RWPE2 (cell line): ENCODE measurements around the gene VENTX.

Experiments used
- ATAC-seq: fragments of 200-7000 bp; cut with Tn5 transposase; 3 replicates; pipeline ENCODE4 v1.9.1; 2021; ENCODE audit warnings: low read depth
- DNase-seq: peaks from one replicate; pipeline ENCODE4 v3.0.0-alpha.2; 2020; ENCODE audit warnings: low spot score
- H3K27ac ChIP-seq: fragments of 450-650 bp; 2 replicates; pipeline ENCODE4 v1.5.1; 2017; ENCODE audit warnings: mild to moderate bottlenecking; ENCODE audit not compliant: poor library complexity, severe bottlenecking
- H3K27me3 ChIP-seq: fragments of 250-450 bp; sonication (Bioruptor Pico); 2 replicates; pipeline ENCODE4 v1.5.1; 2021; ENCODE audit warnings: mild to moderate bottlenecking, moderate library complexity; ENCODE audit not compliant: insufficient read depth, poor library complexity, severe bottlenecking
- H3K36me3 ChIP-seq: fragments of 250-450 bp; sonication (Bioruptor Pico); 2 replicates; pipeline ENCODE4 v1.5.1; 2020; ENCODE audit warnings: low read depth, mild to moderate bottlenecking, moderate library complexity
- H3K4me1 ChIP-seq: fragments of 250-450 bp; sonication (Bioruptor Pico); 2 replicates; pipeline ENCODE4 v1.5.1; 2021; ENCODE audit warnings: mild to moderate bottlenecking, moderate library complexity; ENCODE audit not compliant: insufficient read depth, poor library complexity, severe bottlenecking
- H3K4me3 ChIP-seq: fragments of 250-450 bp; sonication (Bioruptor Pico); 2 replicates; pipeline ENCODE4 v1.5.1; 2021; ENCODE audit warnings: mild to moderate bottlenecking, moderate library complexity; ENCODE audit not compliant: severe bottlenecking
- H3K9me3 ChIP-seq: fragments of 250-450 bp; sonication (Bioruptor Pico); 2 replicates; pipeline ENCODE4 v1.5.1; 2021; ENCODE audit warnings: mild to moderate bottlenecking, moderate library complexity; ENCODE audit not compliant: severe bottlenecking
- CTCF ChIP-seq: fragments of 450-650 bp; IDR thresholded peaks from one replicate; pipeline ENCODE4 v1.5.1; 2017; ENCODE audit warnings: mild to moderate bottlenecking, moderate library complexity; ENCODE audit not compliant: poor library complexity, severe bottlenecking

The VENTX gene

GRCh38 chr10:133266056-133266795, 28.6 kb downstream of the VENTX start:
- Histone ChIP-seq H3K9me3 (no peaks in the 10 kb centered on the region), H3K27ac (no peak overlapping the region), H3K4me1 (peaks cover 12% of the 10 kb centered on the region), H3K36me3 (peaks cover 5% of the 10 kb centered on the region), H3K4me3 (no peak overlapping the region), H3K27me3 (no peaks in the 10 kb centered on the region)
- DNase-seq, result no peak
- ATAC-seq, result no peak
- no peak for TF ChIP-seq CTCF

GRCh38 chr10:133267293-133267692, 29.6 kb downstream of the VENTX start:
- no peak for ATAC-seq
- no peak overlapping the region for H3K27ac ChIP-seq
- H3K9me3 ChIP-seq, result no peaks in the 10 kb centered on the region
- H3K4me1 ChIP-seq, result peaks cover 8% of the 10 kb centered on the region
- TF ChIP-seq CTCF, result no peak
- no peaks in the 10 kb centered on the region for H3K27me3 ChIP-seq
- no peak for DNase-seq
- H3K36me3 ChIP-seq, result peaks cover 10% of the 10 kb centered on the region
- no peak overlapping the region for H3K4me3 ChIP-seq

GRCh38 chr10:133267829-133268228, 30.2 kb downstream of the VENTX start:
- Histone ChIP-seq H3K36me3 (peaks cover 10% of the 10 kb centered on the region), H3K27me3 (no peaks in the 10 kb centered on the region), H3K9me3 (no peaks in the 10 kb centered on the region), H3K4me1 (peaks cover 4% of the 10 kb centered on the region), H3K4me3 (no peak overlapping the region), H3K27ac (no peak overlapping the region)
- DNase-seq, result no peak
- no peak for TF ChIP-seq CTCF
- ATAC-seq, result no peak

- H3K36me3 ChIP-seq, result peaks cover 17% of the 10 kb centered on the region
- no peaks in the 10 kb centered on the region for H3K9me3 ChIP-seq
- DNase-seq (no peak), ATAC-seq (no peak)
- no peak overlapping the region for H3K4me3 ChIP-seq
- TF ChIP-seq CTCF, result no peak
- H3K27me3 ChIP-seq, result no peaks in the 10 kb centered on the region
- no peak overlapping the region for H3K27ac ChIP-seq
- H3K4me1 ChIP-seq, result peaks cover 4% of the 10 kb centered on the region
These were observed 30.9 kb downstream of the VENTX start for GRCh38 chr10:133268532-133268931.

GRCh38 chr10:133269367-133269766, 31.7 kb downstream of the VENTX start:
- TF ChIP-seq CTCF, result no peak
- DNase-seq (no peak), ATAC-seq (no peak)
- Histone ChIP-seq H3K4me1 (peaks cover under 1% of the 10 kb centered on the region), H3K27me3 (no peaks in the 10 kb centered on the region), H3K36me3 (peaks cover 20% of the 10 kb centered on the region), H3K4me3 (no peak overlapping the region), H3K27ac (no peak overlapping the region), H3K9me3 (no peaks in the 10 kb centered on the region)
